CD4-positive, CD25-positive, alpha-beta regulatory T cell (primary cell): Measurements from ENCODE around the gene ZNF597. TPM values are rescaled to one million over a fixed set of nuclear protein-coding genes. Genes with fewer than 3 reads are reported as not detected.

Source experiments
- ATAC-seq, 2 donors: fragments of 150-1000 bp; cut with Tn5 transposase; one replicate each; pipeline ENCODE4 v1.10.0; 2021; ENCODE audit warnings: low read depth in 2 of 2, moderate number of reproducible peaks in 2 of 2, moderate library complexity in 1 of 2
- DNase-seq, 3 donors: peaks; one replicate each; pipeline versions ENCODE4 v3.0.0 to v3.0.0-alpha.2; 2012 to 2022; ENCODE audit warnings: mixed read lengths in 1 of 3
- H3K27ac ChIP-seq: one replicate; pipeline ENCODE4 v1.7.0; 2013; ENCODE audit warnings: mild to moderate bottlenecking, low read length; ENCODE audit not compliant: insufficient read depth, poor library complexity, severe bottlenecking
- H3K27me3 ChIP-seq: one replicate; pipeline ENCODE4 v1.7.0; 2013; ENCODE audit warnings: low read length; ENCODE audit not compliant: control insufficient read depth, insufficient read depth
- H3K36me3 ChIP-seq: one replicate; pipeline ENCODE4 v1.7.0; 2013; ENCODE audit warnings: mild to moderate bottlenecking, low read length, moderate library complexity; ENCODE audit not compliant: control insufficient read depth, insufficient read depth
- H3K4me1 ChIP-seq: 2 replicates; pipeline ENCODE4 v1.7.0; 2013; ENCODE audit warnings: mild to moderate bottlenecking, low read length; ENCODE audit not compliant: insufficient read depth, control insufficient read depth, poor library complexity, severe bottlenecking
- H3K4me3 ChIP-seq: one replicate; pipeline ENCODE4 v1.7.0; 2013; ENCODE audit warnings: low read depth, mild to moderate bottlenecking, low read length, moderate library complexity
- H3K9me3 ChIP-seq, 2 experiments: 1 replicate in 1 of 2; 2 replicates in 1 of 2; pipeline ENCODE4 v1.7.0; 2013; ENCODE audit warnings: low read length in 2 of 2, mild to moderate bottlenecking in 1 of 2, moderate library complexity in 1 of 2; ENCODE audit not compliant: control insufficient read depth in 2 of 2
- H3K27ac Mint-ChIP-seq, 3 donors: one replicate each; pipeline ENCODE4 v1.8.0; 2020 to 2022; ENCODE audit warnings: mild to moderate bottlenecking in 3 of 3, mixed read lengths in 3 of 3, moderate library complexity in 2 of 3
- H3K27me3 Mint-ChIP-seq: one replicate; pipeline ENCODE4 v1.8.0; 2022; ENCODE audit warnings: mild to moderate bottlenecking, mixed read lengths
- H3K36me3 Mint-ChIP-seq: one replicate; pipeline ENCODE4 v1.8.0; 2020; ENCODE audit warnings: mixed read lengths
- H3K4me1 Mint-ChIP-seq, 4 donors: one replicate each; pipeline ENCODE4 v1.8.0; 2020 to 2022; ENCODE audit warnings: mixed read lengths in 4 of 4, mild to moderate bottlenecking in 1 of 4
- H3K4me3 Mint-ChIP-seq, 4 donors: one replicate each; pipeline ENCODE4 v1.8.0; 2020 to 2022; ENCODE audit warnings: mild to moderate bottlenecking in 4 of 4, mixed read lengths in 4 of 4, moderate library complexity in 3 of 4
- H3K9me3 Mint-ChIP-seq, 7 donors: one replicate each; pipeline ENCODE4 v1.8.0; 2020 to 2022; ENCODE audit warnings: mixed read lengths in 7 of 7, mild to moderate bottlenecking in 3 of 7, moderate library complexity in 2 of 7
- polyA plus RNA-seq, 4 donors: library from polyadenylated mRNA; unstranded; fragments of 300-500 nt; fragmentation: Illumina TruSeq; gene quantifications; one replicate each; pipeline ENCODE4 v1.2.3, GENCODE V29; 2021
- total RNA-seq: library from RNA; stranded (reverse); gene quantifications from one replicate; pipeline ENCODE4 v1.2.3, GENCODE V29; 2022

ZNF597 gene
- total and polyA plus RNA-seq, 5 donors from 2014 or later, result 1.5 to 4.7 (median 2.0) TPM

GRCh38 chr16:3485821-3486505 lies 42.7 kb upstream of the ZNF597 start:
- Histone ChIP-seq H3K9me3 (no peaks in the 10 kb centered on the region), H3K4me3 (no peak overlapping the region), H3K4me1 (no peaks in the 10 kb centered on the region), H3K27ac (no peak overlapping the region), H3K36me3 (peaks cover 56% of the 10 kb centered on the region), H3K27me3 (no peaks in the 10 kb centered on the region)
- peaks cover 0 to 2% (median under 1%) of the 10 kb centered on the region in 4 donors for H3K4me1 Mint-ChIP-seq
- DNase-seq, result no peak
- H3K36me3 Mint-ChIP-seq, result peaks cover 25% of the 10 kb centered on the region
- no peaks in the 10 kb centered on the region for H3K27me3 Mint-ChIP-seq
- H3K9me3 Mint-ChIP-seq, result no peaks in the 10 kb centered on the region
- no peak overlapping the region for H3K4me3 Mint-ChIP-seq
- ATAC-seq, result no peak
- H3K27ac Mint-ChIP-seq, result no peak overlapping the region

- Histone ChIP-seq H3K4me1 (no peaks in the 10 kb centered on the region), H3K36me3 (peaks cover 57% of the 10 kb centered on the region), H3K4me3 (no peak overlapping the region), H3K9me3 (no peaks in the 10 kb centered on the region), H3K27me3 (no peaks in the 10 kb centered on the region), H3K27ac (no peak overlapping the region)
- Mint-ChIP-seq H3K27ac (no peak overlapping the region), H3K4me3 (no peak overlapping the region), H3K4me1 (peaks cover 0 to 3% (median under 1%) of the 10 kb centered on the region in 4 donors), H3K36me3 (peaks cover 25% of the 10 kb centered on the region), H3K27me3 (no peaks in the 10 kb centered on the region), H3K9me3 (no peaks in the 10 kb centered on the region)
- ATAC-seq, result no peak
- DNase-seq, result no peak
Measured at GRCh38 chr16:3485097-3485745, 41.9 kb upstream of the ZNF597 start.

GRCh38 chr16:3484318-3485096 lies 41.2 kb upstream of the ZNF597 start:
- Mint-ChIP-seq H3K36me3 (peaks cover 25% of the 10 kb centered on the region), H3K9me3 (no peaks in the 10 kb centered on the region)
- H3K36me3 ChIP-seq, result peaks cover 57% of the 10 kb centered on the region

GRCh38 chr16:3482659-3483241 lies 39.4 kb upstream of the ZNF597 start:
- Histone ChIP-seq H3K4me1 (peaks cover 8% of the 10 kb centered on the region), H3K27me3 (no peaks in the 10 kb centered on the region), H3K27ac (no peak overlapping the region), H3K36me3 (peaks cover 65% of the 10 kb centered on the region), H3K9me3 (no peaks in the 10 kb centered on the region), H3K4me3 (no peak overlapping the region)
- H3K4me3 Mint-ChIP-seq, result no peak overlapping the region
- no peak overlapping the region for H3K27ac Mint-ChIP-seq
- no peaks in the 10 kb centered on the region for H3K27me3 Mint-ChIP-seq
- ATAC-seq, result no peak
- no peaks in the 10 kb centered on the region for H3K9me3 Mint-ChIP-seq
- peaks cover 8 to 19% (median 10%) of the 10 kb centered on the region in 4 donors for H3K4me1 Mint-ChIP-seq
- no peak for DNase-seq
- peaks cover 25% of the 10 kb centered on the region for H3K36me3 Mint-ChIP-seq

More at GRCh38 chr16:3484318-3485096, 41.2 kb upstream of the ZNF597 start:
- Histone ChIP-seq H3K4me1 (peaks cover 3% of the 10 kb centered on the region), H3K4me3 (no peak overlapping the region), H3K27ac (no peak overlapping the region), H3K9me3 (no peaks in the 10 kb centered on the region), H3K27me3 (no peaks in the 10 kb centered on the region)
- DNase-seq (no peak), ATAC-seq (no peak)
- no peaks in the 10 kb centered on the region for H3K27me3 Mint-ChIP-seq
- H3K27ac Mint-ChIP-seq, result no peak overlapping the region
- H3K4me3 Mint-ChIP-seq, result no peak overlapping the region
- peaks cover 5 to 10% (median 6%) of the 10 kb centered on the region in 4 donors for H3K4me1 Mint-ChIP-seq

- Histone ChIP-seq H3K4me3 (no peak overlapping the region), H3K4me1 (peaks cover 8% of the 10 kb centered on the region), H3K27me3 (no peaks in the 10 kb centered on the region), H3K27ac (no peak overlapping the region), H3K9me3 (no peaks in the 10 kb centered on the region), H3K36me3 (peaks cover 65% of the 10 kb centered on the region)
- no peaks in the 10 kb centered on the region for H3K9me3 Mint-ChIP-seq
- DNase-seq (no peak), ATAC-seq (no peak)
- H3K27me3 Mint-ChIP-seq, result no peaks in the 10 kb centered on the region
- no peak overlapping the region for H3K4me3 Mint-ChIP-seq
- H3K4me1 Mint-ChIP-seq, result peaks cover 8 to 23% (median 11%) of the 10 kb centered on the region in 4 donors
- H3K36me3 Mint-ChIP-seq, result peaks cover 27% of the 10 kb centered on the region
- peak overlapping the region in 1 of 3 donors; percentile 62 for H3K27ac Mint-ChIP-seq
Measured at GRCh38 chr16:3481696-3482658, 38.7 kb upstream of the ZNF597 start.

- peaks cover 26% of the 10 kb centered on the region for H3K36me3 Mint-ChIP-seq
Measured at GRCh38 chr16:3480901-3481695, 37.8 kb upstream of the ZNF597 start.

More at GRCh38 chr16:3480901-3481695, 37.8 kb upstream of the ZNF597 start:
- H3K4me3 ChIP-seq, result no peak overlapping the region
- no peaks in the 10 kb centered on the region for H3K9me3 Mint-ChIP-seq
- no peaks in the 10 kb centered on the region for H3K27me3 ChIP-seq
- peaks cover 8 to 23% (median 11%) of the 10 kb centered on the region in 4 donors for H3K4me1 Mint-ChIP-seq
- ATAC-seq (no peak), DNase-seq (no peak)
- H3K27ac ChIP-seq, result no peak overlapping the region
- H3K4me1 ChIP-seq, result peaks cover 8% of the 10 kb centered on the region
- H3K27me3 Mint-ChIP-seq, result no peaks in the 10 kb centered on the region
- peaks cover 59% of the 10 kb centered on the region for H3K36me3 ChIP-seq
- H3K9me3 ChIP-seq, result no peaks in the 10 kb centered on the region
- peak overlapping the region in 1 of 4 donors; percentile 7 for H3K4me3 Mint-ChIP-seq
- H3K27ac Mint-ChIP-seq, result peak overlapping the region in 2 of 3 donors; percentile 62 to 73
